ENCODE results near the gene NLRP11.

NLRP11 gene

GRCh38 chr19:55831846-55832245 is at the start of gene NLRP11:
TSS of gene NLRP11 (minus strand) at chr19:55831999. CDS start at chr19:55818174, 13,825 bp downstream.
- no peak for DNase-seq (ENCODE audit: low read depth)

GRCh38 chr19:55877211-55877610 is 45.4 kb upstream of the NLRP11 start:
- no peak for DNase-seq (ENCODE audit: low read depth)

GRCh38 chr19:55870736-55871135 is 38.9 kb upstream of the NLRP11 start:
- DNase-seq (ENCODE audit: low read depth) = no peak

- DNase-seq (ENCODE audit: low read depth) = no peak
These were observed 35.3 kb upstream of the NLRP11 start for GRCh38 chr19:55867101-55867500.

- DNase-seq (ENCODE audit: low read depth) = no peak
These were observed 34.7 kb upstream of the NLRP11 start for GRCh38 chr19:55866521-55866920.

GRCh38 chr19:55858969-55859368 is 27.2 kb upstream of the NLRP11 start:
- DNase-seq (ENCODE audit: low read depth) = no peak

- no peak for DNase-seq (ENCODE audit: low read depth)
These were observed 26.6 kb upstream of the NLRP11 start for GRCh38 chr19:55858401-55858800.

- DNase-seq (ENCODE audit: low read depth) = no peak
These were observed 26.2 kb upstream of the NLRP11 start for GRCh38 chr19:55857974-55858373.

- DNase-seq (ENCODE audit: low read depth) = no peak
These were observed 25.4 kb upstream of the NLRP11 start for GRCh38 chr19:55857149-55857548.

GRCh38 chr19:55855160-55855559 is 23.4 kb upstream of the NLRP11 start:
- DNase-seq (ENCODE audit: low read depth) = no peak

GRCh38 chr19:55838906-55839305 is 7.1 kb upstream of the NLRP11 start:
- DNase-seq (ENCODE audit: low read depth) = no peak

- no peak for DNase-seq (ENCODE audit: low read depth)
These were observed 6.5 kb upstream of the NLRP11 start for GRCh38 chr19:55838251-55838650.

- DNase-seq (ENCODE audit: low read depth) = no peak
These were observed 4.5 kb upstream of the NLRP11 start, which contains the start of gene NLRP4 for GRCh38 chr19:55836340-55836739. TSS of gene NLRP4 (plus strand) at chr19:55836540. CDS start at chr19:55852081, 15,541 bp downstream.

GRCh38 chr19:55832676-55833075 is 877 bp upstream of the NLRP11 start:
- no peak for DNase-seq (ENCODE audit: low read depth)

- DNase-seq (ENCODE audit: low read depth) = no peak
These were observed 1.1 kb downstream of the NLRP11 start for GRCh38 chr19:55830656-55831055.

- DNase-seq (ENCODE audit: low read depth) = no peak
These were observed 11.8 kb downstream of the NLRP11 start for GRCh38 chr19:55820037-55820436.

- no peak for DNase-seq (ENCODE audit: low read depth)
These were observed 17.9 kb downstream of the NLRP11 start for GRCh38 chr19:55813906-55814305.

- DNase-seq (ENCODE audit: low read depth) = no peak
These were observed 19.4 kb downstream of the NLRP11 start for GRCh38 chr19:55812449-55812848.

- DNase-seq (ENCODE audit: low read depth) = no peak
These were observed 20.5 kb downstream of the NLRP11 start for GRCh38 chr19:55811340-55811739.

- no peak for DNase-seq (ENCODE audit: low read depth)
These were observed 22.3 kb downstream of the NLRP11 start for GRCh38 chr19:55809381-55810058.

- no peak for DNase-seq (ENCODE audit: low read depth)
These were observed 29.5 kb downstream of the NLRP11 start for GRCh38 chr19:55802281-55802680.

- DNase-seq (ENCODE audit: low read depth) = no peak
These were observed 30.4 kb downstream of the NLRP11 start for GRCh38 chr19:55801416-55801815.

GRCh38 chr19:55795021-55795420 is 36.8 kb downstream of the NLRP11 start:
- no peak for DNase-seq (ENCODE audit: low read depth)

GRCh38 chr19:55781112-55781511 is 50.7 kb downstream of the NLRP11 start:
- DNase-seq (ENCODE audit: low read depth) = no peak
